ENCODE results near the gene IL17REL. TPM values are rescaled to one million over a fixed set of nuclear protein-coding genes. Genes with fewer than 3 reads are reported as not detected.

IL17REL gene
- total RNA-seq, 4 donors from 2014 or later, result not detected

DNA sequence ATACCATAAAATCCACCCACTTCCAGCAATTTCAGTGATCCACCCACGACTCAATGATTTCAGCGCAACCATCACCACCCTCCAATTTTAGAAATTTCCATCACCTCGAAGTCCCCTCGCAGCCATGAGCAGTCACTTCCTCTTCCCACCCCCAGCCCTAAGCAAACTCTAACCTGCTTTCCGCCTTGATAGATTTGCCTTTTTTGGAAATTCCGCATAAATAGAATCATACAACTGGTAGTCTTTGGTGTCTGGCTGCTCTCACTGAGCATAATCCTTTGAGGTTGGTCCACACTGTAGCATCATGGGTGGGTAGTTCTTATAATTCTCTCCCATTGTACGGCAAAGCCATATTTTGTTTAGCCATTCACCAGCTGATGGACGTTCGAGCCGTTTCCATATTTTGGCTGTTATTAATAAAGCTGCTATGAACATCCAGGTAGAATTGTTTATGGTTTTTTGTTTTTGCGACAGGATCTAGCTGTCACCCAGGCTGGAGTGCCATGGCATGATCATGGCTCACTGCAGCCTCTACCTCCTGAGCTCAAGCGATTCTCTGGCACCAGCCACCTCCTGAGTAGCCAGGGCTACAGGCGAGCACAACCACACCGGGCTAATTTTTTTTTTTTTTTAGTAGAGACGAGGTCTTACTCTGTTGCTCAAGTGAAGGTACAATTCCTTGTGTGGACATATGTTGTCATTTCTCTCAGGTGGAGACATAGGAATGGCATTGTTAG is 36.0 kb downstream of the IL17REL start:
- H3K27ac ChIP-seq, result peak overlapping the region; percentile 60 to 74 (median 72)
- no peak overlapping the region for H3K4me3 ChIP-seq
- in situ Hi-C loops (cut with MboI; ENCODE audit: low sequenced_read_pairs in 4 of 4) (no loop called here), intact Hi-C loops (cut with DNase I; ENCODE audit: low total_unique reads) (loop anchor here (5.0 kb wide), 1 partner anchor 209 kb away; no protein-coding TSS in a partner anchor)
- no peaks in the 10 kb centered on the region for H3K36me3 ChIP-seq
- no peak for TF ChIP-seq POLR2A (IDR thresholded peaks at IDR 0.05)
- TF ChIP-seq, protein P1, sequence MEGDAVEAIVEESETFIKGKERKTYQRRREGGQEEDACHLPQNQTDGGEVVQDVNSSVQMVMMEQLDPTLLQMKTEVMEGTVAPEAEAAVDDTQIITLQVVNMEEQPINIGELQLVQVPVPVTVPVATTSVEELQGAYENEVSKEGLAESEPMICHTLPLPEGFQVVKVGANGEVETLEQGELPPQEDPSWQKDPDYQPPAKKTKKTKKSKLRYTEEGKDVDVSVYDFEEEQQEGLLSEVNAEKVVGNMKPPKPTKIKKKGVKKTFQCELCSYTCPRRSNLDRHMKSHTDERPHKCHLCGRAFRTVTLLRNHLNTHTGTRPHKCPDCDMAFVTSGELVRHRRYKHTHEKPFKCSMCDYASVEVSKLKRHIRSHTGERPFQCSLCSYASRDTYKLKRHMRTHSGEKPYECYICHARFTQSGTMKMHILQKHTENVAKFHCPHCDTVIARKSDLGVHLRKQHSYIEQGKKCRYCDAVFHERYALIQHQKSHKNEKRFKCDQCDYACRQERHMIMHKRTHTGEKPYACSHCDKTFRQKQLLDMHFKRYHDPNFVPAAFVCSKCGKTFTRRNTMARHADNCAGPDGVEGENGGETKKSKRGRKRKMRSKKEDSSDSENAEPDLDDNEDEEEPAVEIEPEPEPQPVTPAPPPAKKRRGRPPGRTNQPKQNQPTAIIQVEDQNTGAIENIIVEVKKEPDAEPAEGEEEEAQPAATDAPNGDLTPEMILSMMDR (IDR thresholded peaks at IDR 0.05 in 4 of 5, conservative IDR thresholded peaks at IDR 0.05 in 1 of 5), result no peak
- H3K27me3 ChIP-seq, result no peaks in the 10 kb centered on the region
- no peaks in the 10 kb centered on the region for H3K9me3 ChIP-seq
- H3K4me1 ChIP-seq, result peaks cover 6 to 11% of the 10 kb centered on the region in 2 donors
- DNase-seq, result peak in 1 of 2 donors; percentile 40
- peak in 1 of 2 donors; percentile 29 for ATAC-seq

DNA sequence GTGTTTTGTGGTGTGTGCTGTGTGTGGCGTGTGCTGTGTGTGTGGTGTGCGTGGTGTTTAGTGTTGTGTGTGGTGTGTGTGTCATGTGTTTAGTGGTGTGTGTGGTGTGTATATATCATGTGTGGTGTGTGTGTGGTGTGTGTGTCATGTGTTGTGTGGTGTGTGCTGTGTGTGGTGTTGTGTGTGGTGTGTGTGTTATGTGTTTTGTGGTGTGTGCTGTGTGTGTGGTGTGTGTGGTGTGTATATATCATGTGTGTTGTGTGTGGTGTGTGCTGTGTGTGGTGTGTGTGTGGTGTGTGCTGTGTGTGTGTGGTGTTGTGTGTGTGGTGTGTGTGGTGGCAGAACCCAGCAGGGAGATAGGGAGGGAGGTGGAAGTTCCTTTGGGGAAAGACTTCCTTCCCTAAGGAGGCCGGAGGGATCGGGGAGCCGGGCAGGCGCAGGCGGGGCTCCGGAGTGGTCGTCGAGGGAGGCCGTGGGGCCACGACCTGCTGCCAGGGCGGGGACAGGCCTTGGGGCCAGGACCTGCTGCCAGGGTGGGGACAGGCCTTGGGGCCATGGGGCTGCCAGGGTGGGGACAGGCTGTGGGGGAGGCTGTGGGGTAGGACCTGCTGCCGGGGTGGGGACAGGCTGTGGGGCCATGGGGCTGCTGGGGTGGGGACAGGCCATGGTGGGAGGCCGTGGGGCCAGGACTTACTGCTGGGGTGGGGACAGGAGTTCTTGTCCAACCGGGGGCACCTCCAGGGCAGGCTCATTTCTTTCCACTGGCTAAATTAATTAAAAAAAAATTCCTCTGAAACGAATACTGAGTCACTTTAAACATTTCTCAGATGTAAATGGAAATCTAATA is 36.8 kb downstream of the IL17REL start:
- DNase-seq, result peak in 1 of 2 donors; percentile 26
- Histone ChIP-seq H3K9me3 (no peaks in the 10 kb centered on the region), H3K27ac (peak overlapping the region; percentile 60 to 74 (median 72)), H3K4me3 (no peak overlapping the region), H3K4me1 (peaks cover 6 to 11% of the 10 kb centered on the region in 2 donors), H3K36me3 (no peaks in the 10 kb centered on the region), H3K27me3 (no peaks in the 10 kb centered on the region)
- intact Hi-C loops (cut with DNase I; ENCODE audit: low total_unique reads), result loop anchor here (5.0 kb wide), 1 partner anchor 208 kb away; no protein-coding TSS in a partner anchor
- in situ Hi-C loops (cut with MboI; ENCODE audit: low sequenced_read_pairs in 4 of 4), result no loop called here
- no peak for ATAC-seq
- TF ChIP-seq, protein P1 (IDR thresholded peaks at IDR 0.05 in 4 of 5, conservative IDR thresholded peaks at IDR 0.05 in 1 of 5), result no peak
- TF ChIP-seq POLR2A (IDR thresholded peaks at IDR 0.05), result no peak

DNA sequence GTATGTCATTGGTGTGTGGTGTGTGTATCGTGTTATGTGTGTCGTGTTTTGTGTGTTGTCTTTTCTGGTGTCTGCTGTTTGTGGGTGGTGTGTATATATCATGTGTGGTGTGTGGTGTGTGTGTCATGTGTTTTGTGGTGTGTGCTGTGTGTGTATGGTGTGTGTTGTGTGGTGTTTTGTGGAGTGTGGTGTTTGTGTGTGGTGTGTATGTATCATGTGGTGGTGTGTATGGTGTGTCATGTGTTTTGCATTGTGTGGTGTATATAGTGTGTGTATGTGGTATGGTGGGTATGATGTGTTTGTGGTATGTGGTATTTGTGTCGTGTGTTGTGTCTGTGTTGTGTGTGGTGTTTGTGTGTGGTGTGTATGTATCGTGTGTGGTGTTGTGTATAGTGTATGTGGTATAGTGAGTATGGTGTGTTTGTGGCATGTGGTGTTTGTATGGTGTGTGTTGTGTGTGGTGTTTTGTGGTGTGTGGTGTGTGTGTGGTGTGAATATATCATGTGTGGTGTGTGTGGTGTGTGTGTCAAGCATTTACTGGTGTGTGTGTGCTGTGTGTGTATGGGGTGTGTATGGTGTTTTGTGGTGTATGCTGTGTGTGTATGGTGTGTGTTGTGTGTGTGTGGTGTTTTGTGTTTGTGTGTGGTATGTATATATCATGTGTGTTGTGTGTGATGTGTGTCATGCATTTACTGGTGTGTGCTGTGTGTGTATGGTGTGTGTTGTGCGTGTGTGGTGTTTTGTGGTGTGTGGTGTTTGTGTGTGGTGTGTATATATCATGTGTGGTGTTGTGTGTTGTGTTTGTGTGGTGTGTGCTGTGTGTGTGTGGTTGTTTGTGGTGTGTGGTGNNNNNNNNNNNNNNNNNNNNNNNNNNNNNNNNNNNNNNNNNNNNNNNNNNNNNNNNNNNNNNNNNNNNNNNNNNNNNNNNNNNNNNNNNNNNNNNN is 39.3 kb downstream of the IL17REL start:
- H3K4me3 ChIP-seq, result no peak overlapping the region
- no peak for ATAC-seq
- H3K9me3 ChIP-seq, result no peaks in the 10 kb centered on the region
- no peak for TF ChIP-seq POLR2A (IDR thresholded peaks at IDR 0.05)
- TF ChIP-seq, protein P1 (IDR thresholded peaks at IDR 0.05 in 4 of 5, conservative IDR thresholded peaks at IDR 0.05 in 1 of 5), result no peak
- H3K4me1 ChIP-seq, result peaks cover 17 to 18% of the 10 kb centered on the region in 2 donors
- no peak for DNase-seq
- no peaks in the 10 kb centered on the region for H3K27me3 ChIP-seq
- intact Hi-C loops (cut with DNase I; ENCODE audit: low total_unique reads), result no loop called here
- in situ Hi-C loops (cut with MboI; ENCODE audit: low sequenced_read_pairs in 4 of 4), result no loop called here
- no peaks in the 10 kb centered on the region for H3K36me3 ChIP-seq
- H3K27ac ChIP-seq, result peak overlapping the region in 2 of 4 donors; percentile 98 to 99
